GM23338 (cell line): ENCODE measurements around the gene HOXD1. TPM values are rescaled to one million over a fixed set of nuclear protein-coding genes. Genes with fewer than 3 reads are reported as not detected.
A peak's percentile ranks its signal among the peaks of the same experiment; 100 is the strongest.

Source experiments
- ATAC-seq: fragments of 200-7000 bp; cut with Tn5 transposase; 3 replicates; pipeline ENCODE4 v1.9.1; 2020
- DNase-seq: peaks from one replicate; pipeline ENCODE4 v3.0.0-alpha.2; 2015; ENCODE audit warnings: low spot score
- H2AFZ ChIP-seq: fragments of 200-600 bp; sonication (generic); 2 replicates; pipeline ENCODE4 v1.8.0; 2016; ENCODE audit warnings: antibody characterized with exemption, mild to moderate bottlenecking, moderate library complexity
- H3F3A ChIP-seq: fragments of 200-600 bp; sonication (generic); replicated peaks from 2 replicates; pipeline ENCODE4 v1.8.0; 2017; ENCODE audit warnings: antibody characterized with exemption, mixed run types, low read depth
- H3K27ac ChIP-seq: fragments of 200-600 bp; sonication (generic); 2 replicates; pipeline ENCODE4 v1.6.1; 2016; ENCODE audit warnings: low read depth
- H3K27me3 ChIP-seq: fragments of 200-600 bp; sonication (generic); 2 replicates; pipeline ENCODE4 v1.8.0; 2016; ENCODE audit warnings: mild to moderate bottlenecking, mixed run types, moderate library complexity; ENCODE audit not compliant: insufficient read depth
- H3K36me3 ChIP-seq: fragments of 200-600 bp; sonication (generic); 2 replicates; pipeline ENCODE4 v1.8.0; 2016; ENCODE audit warnings: mild to moderate bottlenecking; ENCODE audit not compliant: insufficient read depth
- H3K4me1 ChIP-seq: fragments of 200-600 bp; sonication (generic); 2 replicates; pipeline ENCODE4 v1.8.0; 2016; ENCODE audit warnings: mild to moderate bottlenecking, moderate library complexity; ENCODE audit not compliant: insufficient read depth
- H3K4me2 ChIP-seq: fragments of 200-600 bp; sonication (generic); 2 replicates; pipeline ENCODE4 v1.7.1; 2017; ENCODE audit warnings: mixed run types
- H3K4me3 ChIP-seq: fragments of 200-600 bp; sonication (generic); 2 replicates; pipeline ENCODE4 v1.6.1; 2016; ENCODE audit warnings: mixed run types
- H3K79me2 ChIP-seq: fragments of 200-600 bp; sonication (generic); replicated peaks from 2 replicates; pipeline ENCODE4 v1.8.0; 2017; ENCODE audit warnings: mild to moderate bottlenecking; ENCODE audit not compliant: insufficient read depth
- H3K9me2 ChIP-seq: fragments of 200-600 bp; sonication (generic); 2 replicates; pipeline ENCODE4 v1.8.0; 2017; ENCODE audit not compliant: insufficient read depth
- H4K20me1 ChIP-seq: fragments of 200-600 bp; sonication (generic); replicated peaks from 2 replicates; pipeline ENCODE4 v1.8.0; 2017; ENCODE audit warnings: mild to moderate bottlenecking; ENCODE audit not compliant: insufficient read depth
- H3K27ac Mint-ChIP-seq: 2 replicates; pipeline ENCODE4 v1.8.0; 2020; ENCODE audit warnings: inconsistent platforms, mild to moderate bottlenecking, moderate library complexity, mixed read lengths
- H3K27me3 Mint-ChIP-seq: 3 replicates; pipeline ENCODE4 v1.8.0; 2022; ENCODE audit warnings: low read depth, mild to moderate bottlenecking, moderate library complexity, mixed read lengths, inconsistent platforms; ENCODE audit not compliant: insufficient read depth, poor library complexity
- H3K36me3 Mint-ChIP-seq: 3 replicates; pipeline ENCODE4 v1.8.0; 2021; ENCODE audit warnings: low read depth, mild to moderate bottlenecking, inconsistent platforms, moderate library complexity, mixed read lengths
- H3K4me1 Mint-ChIP-seq: 3 replicates; pipeline ENCODE4 v1.8.0; 2020; ENCODE audit warnings: mild to moderate bottlenecking, inconsistent platforms, mixed read lengths
- H3K4me3 Mint-ChIP-seq: 3 replicates; pipeline ENCODE4 v1.8.0; 2021; ENCODE audit warnings: moderate library complexity, mild to moderate bottlenecking, inconsistent platforms, mixed read lengths
- H3K9me3 Mint-ChIP-seq: 3 replicates; pipeline ENCODE4 v1.8.0; 2020; ENCODE audit warnings: moderate library complexity, mild to moderate bottlenecking, inconsistent platforms, mixed read lengths
- EZH2 ChIP-seq: fragments of 200-600 bp; sonication (generic); IDR thresholded peaks from one replicate; pipeline ENCODE4 v1.8.0; 2017; ENCODE audit warnings: antibody characterized with exemption, mild to moderate bottlenecking, low read depth; ENCODE audit not compliant: unreplicated experiment
- EZH2phosphoT487 ChIP-seq: fragments of 200-600 bp; sonication (generic); IDR thresholded peaks from one replicate; pipeline ENCODE4 v1.8.1; 2018; ENCODE audit warnings: antibody characterized with exemption; ENCODE audit not compliant: unreplicated experiment
- JUNB ChIP-seq: IDR thresholded peaks from one replicate; pipeline ENCODE4 v1.6.1; 2016; ENCODE audit warnings: antibody characterized with exemption; ENCODE audit not compliant: unreplicated experiment
- NANOG ChIP-seq: IDR thresholded peaks from 2 replicates; pipeline ENCODE4 v1.6.1; 2016; ENCODE audit warnings: antibody characterized with exemption, borderline replicate concordance
- REST ChIP-seq: IDR thresholded peaks from one replicate; pipeline ENCODE4 v1.6.1; 2018; ENCODE audit warnings: antibody characterized with exemption; ENCODE audit not compliant: unreplicated experiment
- STAT1 ChIP-seq: IDR thresholded peaks from one replicate; pipeline ENCODE4 v1.6.1; 2016; ENCODE audit warnings: antibody characterized with exemption; ENCODE audit not compliant: unreplicated experiment
- ZNF114 ChIP-seq: fragments of 250-450 bp; sonication (Bioruptor Pico); IDR thresholded peaks from 2 replicates; pipeline ENCODE4 v1.5.0; 2020; ENCODE audit warnings: mild to moderate bottlenecking, moderate library complexity
- ZNF331 ChIP-seq: fragments of 250-450 bp; sonication (Bioruptor Pico); IDR thresholded peaks from 2 replicates; pipeline ENCODE4 v1.5.0; 2020; ENCODE audit warnings: low read depth, mild to moderate bottlenecking, moderate library complexity
- polyA plus RNA-seq: library from polyadenylated mRNA; unstranded; fragments of >200 nt; fragmentation: Nextera tagmentation; extraction: Ambion mirVana; gene quantifications from 2 replicates; pipeline ENCODE4 v1.2.1, GENCODE V29; 2016
- total RNA-seq: library from RNA; depleted of rRNA; stranded (reverse); fragments of >200 nt; shearing (Covaris generic); gene quantifications from 2 replicates; pipeline ENCODE4 v1.2.3, GENCODE V29; 2014
- TF ChIP-seq, protein P1 (sequence below): IDR thresholded peaks from 2 replicates; pipeline ENCODE4 v1.6.1; 2016; ENCODE audit warnings: antibody characterized with exemption

HOXD1 gene
- total and polyA plus RNA-seq, 2 experiments from 2014 or later = not detected

GRCh38 chr2:176156301-176156806, 32.1 kb upstream of the HOXD1 start:
- H3K79me2 ChIP-seq = no peaks in the 10 kb centered on the region
- no peak overlapping the region for H3K27ac Mint-ChIP-seq
- peak; percentile 10 for DNase-seq
- H3K27me3 ChIP-seq = peaks cover 100% of the 10 kb centered on the region
- peaks cover 39% of the 10 kb centered on the region for H4K20me1 ChIP-seq
- H3K4me3 Mint-ChIP-seq = 0 out of 3 replicates have a peak overlapping the region, but pooled peaks have one; percentile 12
- no peak overlapping the region for H2AFZ ChIP-seq
- no peaks in the 10 kb centered on the region for H3K36me3 ChIP-seq
- H3K4me1 Mint-ChIP-seq = peaks cover 33% of the 10 kb centered on the region
- peaks cover 46% of the 10 kb centered on the region for H3K4me1 ChIP-seq
- no peaks in the 10 kb centered on the region for H3K9me2 ChIP-seq
- ATAC-seq = no peak
- H3F3A ChIP-seq = peaks cover 27% of the 10 kb centered on the region
- H3K36me3 Mint-ChIP-seq = no peaks in the 10 kb centered on the region
- H3K27ac ChIP-seq = no peak overlapping the region
- H3K4me2 ChIP-seq = no peak overlapping the region
- H3K9me3 Mint-ChIP-seq = peaks cover 3% of the 10 kb centered on the region; the same call in 2 of the 3 replicates
- H3K4me3 ChIP-seq = peak overlapping the region; percentile 34; the same call in 1 of the 2 replicates
- TF ChIP-seq JUNB (no peak), EZH2 (peak; percentile 68), STAT1 (no peak)
- TF ChIP-seq, protein P1, sequence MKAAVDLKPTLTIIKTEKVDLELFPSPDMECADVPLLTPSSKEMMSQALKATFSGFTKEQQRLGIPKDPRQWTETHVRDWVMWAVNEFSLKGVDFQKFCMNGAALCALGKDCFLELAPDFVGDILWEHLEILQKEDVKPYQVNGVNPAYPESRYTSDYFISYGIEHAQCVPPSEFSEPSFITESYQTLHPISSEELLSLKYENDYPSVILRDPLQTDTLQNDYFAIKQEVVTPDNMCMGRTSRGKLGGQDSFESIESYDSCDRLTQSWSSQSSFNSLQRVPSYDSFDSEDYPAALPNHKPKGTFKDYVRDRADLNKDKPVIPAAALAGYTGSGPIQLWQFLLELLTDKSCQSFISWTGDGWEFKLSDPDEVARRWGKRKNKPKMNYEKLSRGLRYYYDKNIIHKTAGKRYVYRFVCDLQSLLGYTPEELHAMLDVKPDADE = no peak
- H3K27me3 Mint-ChIP-seq = peaks cover 98% of the 10 kb centered on the region

GRCh38 chr2:176156807-176157498, 31.5 kb upstream of the HOXD1 start, which contains the start of gene HOXD3:
Gene HOXD3 (plus strand): TSS chr2:176157307. CDS start chr2:176169115, 11,808 bp downstream.
- no peak within 1 kb of the TSS for H3K27ac Mint-ChIP-seq
- Histone ChIP-seq H3K27me3 (peaks cover 100% of the 10 kb centered on the region), H3K79me2 (no peaks in the 10 kb centered on the region), H3K4me2 (peak within 1 kb of the TSS; percentile 65; the same call in 1 of the 2 replicates), H3K4me3 (peak within 1 kb of the TSS; percentile 34; the same call in 1 of the 2 replicates), H3K4me1 (peaks cover 46% of the 10 kb centered on the region), H3K9me2 (no peaks in the 10 kb centered on the region), H4K20me1 (peaks cover 45% of the 10 kb centered on the region), H2AFZ (no peak within 1 kb of the TSS), H3K27ac (no peak within 1 kb of the TSS), H3F3A (peaks cover 27% of the 10 kb centered on the region), H3K36me3 (no peaks in the 10 kb centered on the region)
- H3K27me3 Mint-ChIP-seq = peaks cover 99% of the 10 kb centered on the region
- 0 out of 3 replicates have a peak within 1 kb of the TSS, but pooled peaks have one; percentile 12 for H3K4me3 Mint-ChIP-seq
- H3K9me3 Mint-ChIP-seq = peaks cover 3% of the 10 kb centered on the region; the same call in 2 of the 3 replicates
- H3K4me1 Mint-ChIP-seq = peaks cover 31% of the 10 kb centered on the region
- TF ChIP-seq EZH2 (peak; percentile 97), ZNF331 (no peak)
- ATAC-seq = no peak
- peak; percentile 24 for DNase-seq
- H3K36me3 Mint-ChIP-seq = no peaks in the 10 kb centered on the region

DNA sequence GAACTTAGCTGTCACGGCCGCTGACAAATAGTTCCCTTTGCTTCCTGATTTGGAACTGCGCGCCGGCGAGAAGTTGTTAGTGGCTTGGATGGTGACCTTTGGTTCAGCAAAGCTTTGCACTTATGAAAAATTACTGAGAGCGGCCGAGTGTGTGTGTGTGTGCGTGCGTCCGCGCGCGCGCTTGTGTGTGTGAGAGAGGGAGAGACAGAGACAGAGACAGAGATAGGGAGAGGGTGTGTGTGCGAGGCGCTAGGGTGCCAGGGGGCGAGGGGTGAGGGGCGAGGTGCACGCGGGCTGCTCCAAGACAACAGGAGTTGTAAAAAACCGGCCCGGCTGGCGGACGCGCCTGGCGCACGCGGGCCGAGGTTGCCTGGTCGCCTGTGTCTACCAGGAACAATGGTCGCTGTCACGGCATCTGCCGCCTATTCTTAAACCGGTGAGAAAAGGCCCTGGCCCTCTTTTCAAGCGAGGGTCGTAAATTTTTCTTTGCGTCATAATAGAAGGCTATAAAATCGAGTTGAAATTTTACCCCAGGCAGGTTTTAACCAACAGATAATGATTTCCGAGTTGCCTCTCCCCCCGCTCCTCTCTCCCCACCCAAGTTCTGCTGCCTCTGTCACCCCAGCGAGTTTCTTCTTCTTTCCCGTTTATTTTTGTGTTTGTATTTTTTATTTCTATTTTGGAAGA, 30.8 kb upstream of the HOXD1 start:
- H3K27me3 Mint-ChIP-seq = peaks cover 99% of the 10 kb centered on the region
- peak; percentile 97 for TF ChIP-seq EZH2phosphoT487
- TF ChIP-seq REST = no peak
- TF ChIP-seq ZNF114 (CRISPR knock-in tag) = no peak
- peak; percentile 95 for TF ChIP-seq EZH2
- TF ChIP-seq NANOG = no peak

More for the DNA sequence above, 30.8 kb upstream of the HOXD1 start:
- Mint-ChIP-seq H3K4me3 (no peak overlapping the region), H3K36me3 (no peaks in the 10 kb centered on the region), H3K9me3 (peaks cover 3% of the 10 kb centered on the region; the same call in 2 of the 3 replicates), H3K27ac (no peak overlapping the region), H3K4me1 (peaks cover 31% of the 10 kb centered on the region)
- Histone ChIP-seq H3K9me2 (no peaks in the 10 kb centered on the region), H3K27me3 (peaks cover 100% of the 10 kb centered on the region), H3K36me3 (no peaks in the 10 kb centered on the region), H3F3A (peaks cover 30% of the 10 kb centered on the region), H3K4me1 (peaks cover 49% of the 10 kb centered on the region), H3K4me2 (peak overlapping the region; percentile 65; the same call in 1 of the 2 replicates), H3K79me2 (no peaks in the 10 kb centered on the region), H3K4me3 (peak overlapping the region; percentile 34; the same call in 1 of the 2 replicates), H3K27ac (no peak overlapping the region), H4K20me1 (peaks cover 50% of the 10 kb centered on the region), H2AFZ (no peak overlapping the region)
- ATAC-seq (peak; percentile 6), DNase-seq (peak; percentile 69)
